Measurements from ENCODE around the gene CPT1B.

GRCh38 chr22:50579752-50580151 lies 1.5 kb upstream of the CPT1B start:
- TF ChIP-seq POLR2A (IDR thresholded peaks at IDR 0.05) = no peak
- TF ChIP-seq, protein P1, sequence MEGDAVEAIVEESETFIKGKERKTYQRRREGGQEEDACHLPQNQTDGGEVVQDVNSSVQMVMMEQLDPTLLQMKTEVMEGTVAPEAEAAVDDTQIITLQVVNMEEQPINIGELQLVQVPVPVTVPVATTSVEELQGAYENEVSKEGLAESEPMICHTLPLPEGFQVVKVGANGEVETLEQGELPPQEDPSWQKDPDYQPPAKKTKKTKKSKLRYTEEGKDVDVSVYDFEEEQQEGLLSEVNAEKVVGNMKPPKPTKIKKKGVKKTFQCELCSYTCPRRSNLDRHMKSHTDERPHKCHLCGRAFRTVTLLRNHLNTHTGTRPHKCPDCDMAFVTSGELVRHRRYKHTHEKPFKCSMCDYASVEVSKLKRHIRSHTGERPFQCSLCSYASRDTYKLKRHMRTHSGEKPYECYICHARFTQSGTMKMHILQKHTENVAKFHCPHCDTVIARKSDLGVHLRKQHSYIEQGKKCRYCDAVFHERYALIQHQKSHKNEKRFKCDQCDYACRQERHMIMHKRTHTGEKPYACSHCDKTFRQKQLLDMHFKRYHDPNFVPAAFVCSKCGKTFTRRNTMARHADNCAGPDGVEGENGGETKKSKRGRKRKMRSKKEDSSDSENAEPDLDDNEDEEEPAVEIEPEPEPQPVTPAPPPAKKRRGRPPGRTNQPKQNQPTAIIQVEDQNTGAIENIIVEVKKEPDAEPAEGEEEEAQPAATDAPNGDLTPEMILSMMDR (IDR thresholded peaks at IDR 0.05 in 4 of 5, conservative IDR thresholded peaks at IDR 0.05 in 1 of 5) = no peak
